Forelimb muscle (tissue), 1 donor: ENCODE measurements around the gene KMT5C. TPM values are rescaled to one million over a fixed set of nuclear protein-coding genes. Genes with fewer than 3 reads are reported as not detected.

ENCODE experiments used
- DNase-seq: peaks from one replicate; pipeline ENCODE4 v3.0.0-alpha.2; 2013; ENCODE audit warnings: low read depth
- polyA plus RNA-seq: library from polyadenylated mRNA; unstranded; fragments of 120-200 nt; gene quantifications from one replicate; pipeline ENCODE4 v1.2.1, GENCODE V29; 2013; ENCODE audit not compliant: insufficient read length

Gene KMT5C
- polyA plus RNA-seq, result 27.5 TPM

- peak; percentile 100 for DNase-seq
Observed at GRCh38 chr19:55339105-55339888, at the start of gene KMT5C. Gene KMT5C (plus strand): TSS chr19:55339876. CDS start chr19:55341937, 2,061 bp downstream.

DNA sequence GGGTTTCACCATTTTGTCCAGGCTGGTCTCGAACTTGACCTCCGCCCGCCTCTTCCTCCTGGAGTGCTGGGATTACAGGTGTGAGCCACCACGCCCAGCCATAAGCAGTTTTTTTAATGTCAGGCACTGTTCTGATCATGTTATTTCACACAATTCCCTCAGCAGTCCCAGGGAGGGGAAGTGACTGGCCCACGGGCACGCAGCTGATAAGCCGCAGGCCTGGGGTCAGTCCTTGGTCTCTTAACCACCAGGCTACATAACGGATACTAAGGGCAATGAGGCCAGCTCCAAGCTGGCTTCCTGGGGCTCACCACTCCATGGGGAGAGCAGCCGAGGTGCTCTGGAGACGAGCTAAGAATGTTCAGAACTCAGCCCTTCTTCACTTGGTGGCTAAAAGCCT is 42.4 kb upstream of the KMT5C start:
- no peak for DNase-seq

- no peak for DNase-seq
Observed at GRCh38 chr19:55299991-55300390, 39.7 kb upstream of the KMT5C start.

- no peak for DNase-seq
Observed at GRCh38 chr19:55300886-55301458, 38.7 kb upstream of the KMT5C start.

DNA sequence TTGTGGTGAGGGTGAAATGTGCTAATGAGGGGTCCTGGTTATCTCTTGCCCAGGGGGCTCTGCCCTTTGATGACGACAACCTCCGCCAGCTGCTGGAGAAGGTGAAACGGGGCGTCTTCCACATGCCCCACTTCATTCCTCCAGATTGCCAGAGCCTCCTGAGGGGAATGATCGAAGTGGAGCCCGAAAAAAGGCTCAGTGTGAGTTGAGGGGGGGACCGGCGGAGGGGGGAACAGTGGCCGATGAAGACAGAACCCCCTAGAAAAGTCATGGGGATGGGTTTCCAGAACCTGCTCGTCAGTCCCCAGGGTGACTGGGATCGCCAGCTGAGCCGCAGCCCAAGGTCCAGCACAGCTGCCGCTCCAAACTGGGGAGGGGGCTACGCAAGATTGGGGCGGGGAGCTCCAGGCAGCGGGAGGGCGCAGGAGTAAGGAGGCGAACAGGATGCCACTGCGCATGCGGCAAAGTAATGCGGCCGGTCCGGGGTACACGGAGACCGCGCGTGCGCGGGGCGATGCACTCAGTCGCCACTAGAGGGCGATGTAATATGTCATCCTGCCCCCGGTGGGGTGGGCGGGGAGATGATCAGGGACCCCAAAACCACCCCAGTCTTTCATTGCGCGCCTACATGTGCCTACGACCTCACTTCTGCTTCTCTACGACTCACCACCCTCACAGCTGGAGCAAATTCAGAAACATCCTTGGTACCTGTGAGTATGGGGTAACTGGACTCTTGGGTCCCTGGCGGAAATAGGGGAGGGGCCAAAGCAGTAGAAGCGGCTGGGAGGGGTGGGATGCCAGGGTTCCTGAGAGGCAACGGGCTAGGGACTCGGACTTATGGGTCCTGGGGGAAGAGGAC is 38.0 kb upstream of the KMT5C start:
- DNase-seq, result peak; percentile 40

DNA sequence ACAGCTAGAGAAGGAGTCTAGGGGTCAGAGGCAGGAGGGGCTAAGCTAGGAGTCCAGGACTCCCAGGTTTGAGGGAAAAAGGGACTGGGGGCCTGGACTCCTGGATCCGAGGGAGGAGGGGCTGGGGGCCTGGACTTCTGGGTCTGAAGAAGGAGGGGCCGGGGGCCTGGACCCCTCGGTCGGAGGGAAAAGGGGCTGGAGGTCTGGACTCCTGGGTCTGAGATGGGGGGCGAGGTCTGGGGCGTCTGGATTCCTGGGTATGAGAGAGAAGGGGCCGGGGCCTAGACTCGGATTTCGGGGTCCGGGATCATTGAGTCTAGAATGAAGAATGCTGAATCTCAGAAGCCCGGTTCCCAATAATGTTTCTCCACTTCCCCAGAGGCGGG is 37.4 kb upstream of the KMT5C start:
- no peak for DNase-seq

GRCh38 chr19:55303477-55303876 is 36.2 kb upstream of the KMT5C start:
- no peak for DNase-seq

DNA sequence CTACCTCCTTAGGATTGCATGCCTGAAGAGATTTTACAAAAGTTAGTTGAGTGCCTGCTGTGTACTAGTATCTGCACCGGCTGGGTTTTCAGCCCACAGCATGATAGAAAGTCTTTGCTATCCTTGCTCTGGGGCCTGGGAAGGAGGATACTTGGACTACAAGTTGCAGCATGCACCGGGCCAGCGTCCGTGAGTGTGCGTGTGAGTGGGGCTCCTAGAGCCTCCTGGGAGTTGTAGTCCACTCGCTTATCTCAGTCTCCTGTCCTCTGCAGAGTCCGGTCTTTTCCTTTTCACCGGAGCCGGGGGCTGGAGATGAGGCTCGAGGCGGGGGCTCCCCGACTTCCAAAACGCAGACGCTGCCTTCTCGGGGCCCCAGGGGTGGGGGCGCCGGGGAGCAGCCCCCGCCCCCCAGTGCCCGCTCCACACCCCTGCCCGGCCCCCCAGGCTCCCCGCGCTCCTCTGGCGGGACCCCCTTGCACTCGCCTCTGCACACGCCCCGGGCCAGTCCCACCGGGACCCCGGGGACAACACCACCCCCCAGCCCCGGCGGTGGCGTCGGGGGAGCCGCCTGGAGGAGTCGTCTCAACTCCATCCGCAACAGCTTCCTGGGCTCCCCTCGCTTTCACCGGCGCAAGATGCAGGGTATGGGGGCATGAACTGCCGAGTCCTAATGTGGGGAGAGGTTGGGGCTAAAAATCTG is 35.2 kb upstream of the KMT5C start:
- no peak for DNase-seq

DNA sequence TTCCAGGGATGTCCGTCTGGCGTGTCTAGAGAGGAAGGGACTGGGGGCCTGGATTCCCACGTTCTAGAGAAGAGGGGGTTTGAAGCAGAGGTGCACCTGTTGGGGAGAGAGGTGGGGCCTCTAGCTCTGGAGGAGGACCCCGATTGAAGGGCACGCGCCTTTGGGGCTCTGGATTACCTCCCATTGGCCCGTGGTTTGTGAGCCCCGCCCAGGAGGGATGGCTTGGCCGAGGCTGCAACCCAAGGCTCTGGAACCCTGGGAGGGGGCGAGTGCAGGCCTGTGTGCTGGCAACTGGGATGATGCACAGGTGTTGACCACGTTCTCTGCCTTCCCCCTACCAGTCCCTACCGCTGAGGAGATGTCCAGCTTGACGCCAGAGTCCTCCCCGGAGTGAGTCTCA is 34.7 kb upstream of the KMT5C start:
- no peak for DNase-seq

GRCh38 chr19:55305491-55305890 is 34.2 kb upstream of the KMT5C start:
- DNase-seq, result no peak

DNA sequence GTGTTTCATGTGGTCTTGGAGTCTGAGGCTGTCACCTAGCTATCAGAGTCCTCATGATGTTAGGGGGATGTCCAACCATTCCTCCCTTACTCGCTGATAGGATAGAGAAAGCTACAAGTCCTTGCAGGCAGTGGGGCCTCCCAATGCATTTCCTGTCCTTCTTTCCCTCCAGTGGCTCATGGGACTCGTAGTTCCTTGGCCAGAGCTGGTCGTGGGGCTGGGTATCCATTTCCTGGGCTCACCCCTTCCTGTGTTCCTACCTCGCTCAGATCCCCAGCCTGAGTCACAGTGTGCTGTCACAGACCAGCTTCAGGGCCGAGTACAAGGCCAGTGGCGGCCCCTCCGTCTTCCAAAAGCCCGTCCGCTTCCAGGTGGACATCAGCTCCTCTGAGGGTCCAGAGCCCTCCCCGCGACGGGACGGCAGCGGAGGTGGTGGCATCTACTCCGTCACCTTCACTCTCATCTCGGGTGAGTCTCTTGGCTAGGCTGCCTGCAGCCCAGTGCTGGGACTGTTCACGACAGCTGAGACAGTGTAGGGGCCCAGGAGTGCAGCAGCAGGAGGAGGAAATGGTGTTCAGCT is 33.6 kb upstream of the KMT5C start:
- DNase-seq, result no peak

DNA sequence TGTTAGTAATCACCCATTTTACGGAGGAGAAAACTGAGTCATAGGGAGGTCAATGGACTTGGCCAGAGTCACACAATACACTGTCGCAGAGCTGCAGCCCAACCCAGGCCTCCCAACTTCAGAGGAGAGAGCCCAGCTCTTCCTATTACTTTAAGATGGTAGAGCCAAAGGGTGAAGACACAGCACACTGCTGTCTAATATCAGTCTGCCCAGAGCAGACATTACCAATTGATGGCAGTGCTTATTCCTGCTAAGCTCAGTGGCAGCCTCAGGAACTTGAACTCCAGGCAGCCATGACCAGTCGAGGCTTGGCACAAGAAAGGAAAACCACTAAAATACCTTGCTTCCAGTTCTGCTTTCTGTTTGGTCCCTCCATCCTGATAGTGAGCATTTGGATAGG is 33.0 kb upstream of the KMT5C start:
- DNase-seq, result no peak

DNA sequence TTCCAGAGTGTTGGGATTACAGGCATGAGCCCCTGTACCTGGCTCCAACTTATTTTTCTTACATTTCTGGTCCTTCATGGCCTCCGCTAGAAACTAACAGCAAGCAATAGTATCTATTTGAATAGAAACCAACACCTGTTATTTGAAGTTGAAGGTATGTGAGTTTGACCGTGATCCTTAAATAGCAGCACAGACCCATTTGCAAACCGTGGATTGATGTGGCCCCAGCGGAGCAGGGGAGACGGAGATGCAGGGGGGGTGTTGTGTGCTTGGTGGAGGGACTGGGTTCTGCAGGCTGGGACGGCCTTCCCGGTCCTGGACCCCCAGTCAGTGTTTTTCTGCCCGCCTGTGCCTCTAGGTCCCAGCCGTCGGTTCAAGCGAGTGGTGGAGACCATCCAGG is 31.4 kb upstream of the KMT5C start:
- DNase-seq, result no peak

DNA sequence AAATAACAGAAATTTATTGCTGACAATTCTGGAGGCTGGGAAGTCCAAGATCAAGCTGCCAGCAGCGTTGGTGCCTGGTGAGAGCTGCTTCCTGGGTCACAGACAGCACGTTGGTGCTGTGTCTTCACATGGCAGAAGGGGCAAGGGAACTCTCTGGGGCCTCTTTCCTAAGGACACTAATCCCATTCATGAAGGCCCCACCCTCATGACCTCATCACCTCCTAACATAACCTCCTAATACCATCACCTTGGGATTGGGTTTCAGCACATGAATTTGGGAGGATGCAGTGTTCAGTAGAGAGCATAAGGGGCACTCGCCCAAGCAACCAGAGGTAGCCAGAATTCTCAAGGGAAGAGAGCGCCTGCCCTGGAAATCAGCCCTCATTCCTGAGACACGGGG is 30.2 kb upstream of the KMT5C start:
- no peak for DNase-seq

DNA sequence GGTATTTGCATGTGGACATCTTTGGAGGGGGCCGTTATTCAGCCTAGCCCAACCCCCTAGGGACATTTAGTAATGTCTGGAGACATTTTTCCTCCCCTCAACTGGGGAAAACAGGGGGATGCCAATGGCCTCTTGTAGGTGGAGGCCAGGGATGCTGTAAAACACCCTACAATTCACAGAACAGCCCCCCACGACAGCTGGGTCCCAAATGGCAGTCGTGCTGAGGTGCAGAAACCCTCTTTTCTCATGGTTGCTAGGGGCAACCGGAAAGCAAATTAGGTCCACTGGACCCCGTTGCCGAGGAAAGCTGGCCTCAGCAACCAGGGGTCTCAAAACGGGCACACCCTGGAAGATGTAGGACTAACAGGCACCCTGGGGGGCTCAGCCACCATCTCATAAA is 29.2 kb upstream of the KMT5C start:
- no peak for DNase-seq

- no peak for DNase-seq
Observed at GRCh38 chr19:55311397-55311796, 28.3 kb upstream of the KMT5C start.

- no peak for DNase-seq
Observed at GRCh38 chr19:55311797-55312196, 27.9 kb upstream of the KMT5C start.

DNA sequence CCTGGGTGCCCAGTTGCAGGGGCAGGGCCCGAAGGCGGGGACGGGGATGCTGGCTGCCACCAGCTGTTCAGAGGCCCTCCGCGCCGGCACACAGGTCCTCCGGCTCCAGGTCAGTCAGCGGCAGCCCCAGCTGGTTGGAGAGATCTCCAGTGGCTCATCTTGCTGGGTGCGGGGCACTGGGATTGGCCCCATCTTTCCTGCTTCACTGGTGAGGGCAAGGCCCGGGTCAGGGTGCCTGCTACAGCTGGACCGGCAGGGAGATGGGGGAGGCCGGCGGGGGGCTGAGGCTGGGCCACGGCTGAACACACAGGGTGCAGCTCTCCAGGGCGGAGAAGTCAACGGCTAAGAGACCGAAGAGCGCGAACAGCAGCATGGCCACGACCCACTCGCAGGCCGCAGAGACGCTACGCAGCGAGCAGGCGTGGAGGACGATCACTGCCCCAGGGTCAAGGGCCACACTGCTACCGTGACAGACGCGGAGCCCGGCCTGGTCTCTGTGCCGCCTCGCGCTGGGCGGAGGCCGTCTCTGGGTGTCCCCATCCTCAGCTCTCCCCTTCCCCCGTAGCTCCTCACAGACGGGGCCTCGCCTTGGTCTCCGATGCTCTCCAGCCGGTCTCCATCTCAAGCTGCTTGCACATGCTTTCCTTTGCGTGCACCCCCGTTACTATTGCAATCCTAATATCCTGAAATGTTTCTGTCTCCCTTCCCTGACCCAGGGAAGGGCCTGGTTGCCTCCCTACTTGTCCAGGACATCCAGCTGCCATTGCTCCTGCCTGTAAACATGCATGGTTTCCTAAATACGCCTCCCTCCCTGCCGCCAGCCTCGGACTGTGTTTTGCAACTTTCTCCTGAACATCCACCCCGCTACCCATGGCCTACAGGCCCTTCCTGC is 26.8 kb upstream of the KMT5C start:
- DNase-seq, result no peak

DNA sequence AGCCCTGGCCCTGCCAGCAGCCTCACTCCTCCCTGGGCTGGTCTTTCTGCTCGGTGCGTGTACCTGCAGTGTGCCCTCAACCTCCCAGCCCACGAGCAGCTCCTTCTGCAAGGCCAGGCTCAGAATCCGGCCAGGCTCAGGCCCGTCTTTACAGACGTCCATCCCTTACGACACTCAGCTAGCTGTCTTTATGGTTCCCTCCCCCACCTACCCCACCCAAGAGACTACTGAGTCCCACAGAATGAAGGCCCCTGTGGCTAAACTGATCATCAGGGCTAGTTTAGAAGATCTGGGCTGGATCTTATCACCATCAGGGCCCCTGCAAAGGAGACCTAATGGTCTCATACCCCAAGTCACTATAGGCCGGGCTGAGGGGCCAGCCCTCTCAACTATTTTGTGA is 25.3 kb upstream of the KMT5C start:
- DNase-seq, result no peak

DNA sequence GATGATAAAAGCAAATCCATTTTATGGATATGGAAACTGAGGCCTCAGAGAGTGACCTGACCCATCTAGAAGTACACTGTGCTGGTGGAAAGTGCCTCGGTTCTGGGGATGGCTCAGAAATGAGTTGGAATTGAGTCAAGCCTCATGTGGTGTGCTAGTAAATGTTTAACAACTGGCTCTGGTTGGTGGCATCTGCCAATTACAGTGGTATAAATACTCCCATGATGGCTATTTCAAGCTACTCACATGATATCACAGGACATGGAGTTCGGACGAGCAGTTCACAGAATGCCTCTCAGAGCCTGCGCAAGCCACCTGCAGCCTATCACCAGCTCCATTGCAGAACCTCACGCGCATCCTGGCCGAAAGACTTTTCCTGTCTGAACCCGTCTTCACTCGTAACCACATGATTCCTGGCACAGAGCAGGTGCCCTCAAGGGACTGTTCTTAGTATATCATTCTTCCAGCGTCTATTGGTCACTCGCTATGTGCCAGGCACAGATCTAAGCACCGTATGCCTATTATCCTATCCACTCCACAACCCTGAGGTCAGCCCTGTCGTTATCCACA is 23.6 kb upstream of the KMT5C start:
- no peak for DNase-seq
